ENCODE measurements around the gene FOXN3. TPM values are rescaled to one million over a fixed set of nuclear protein-coding genes. Genes with fewer than 3 reads are reported as not detected.

Gene FOXN3
- total RNA-seq, 2 donors from 2014 or later = 61.2 to 84.1 TPM

DNA sequence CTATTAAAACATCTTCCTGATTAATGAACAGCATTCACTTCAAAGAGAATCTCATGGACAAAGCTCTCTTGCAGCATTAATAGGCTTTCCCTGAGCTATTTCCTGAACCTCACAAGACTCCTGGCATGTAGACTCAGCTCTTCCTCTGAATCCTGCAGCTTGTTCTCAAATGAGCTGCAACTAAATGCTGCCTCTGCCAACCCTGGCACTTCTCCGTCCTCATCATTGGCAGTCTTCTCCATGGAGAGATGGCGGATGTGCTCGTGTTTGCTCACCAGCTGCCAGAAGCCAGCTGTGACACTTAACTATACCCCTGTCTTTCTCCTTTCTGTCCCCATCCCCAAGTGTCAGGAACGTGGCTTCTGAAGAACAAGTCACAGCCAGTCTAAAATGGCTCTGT is 232.1 kb downstream of the FOXN3 start:
- Histone ChIP-seq H3K4me3 (ENCODE audit: low read length) (no peak overlapping the region), H3K9ac (ENCODE audit: extremely low read depth, low read length, poor library complexity, severe bottlenecking) (no peak overlapping the region), H3K9me3 (ENCODE audit: control insufficient read depth, low read length) (no peaks in the 10 kb centered on the region), H3K27ac (ENCODE audit: low read depth, low read length) (no peak overlapping the region), H3K36me3 (ENCODE audit: control insufficient read depth, insufficient read depth, low read length) (no peaks in the 10 kb centered on the region), H3K27me3 (ENCODE audit: control insufficient read depth, insufficient read depth, low read length, poor library complexity, severe bottlenecking) (no peaks in the 10 kb centered on the region), H3K4me1 (ENCODE audit: control insufficient read depth, insufficient read depth, low read length) (peaks cover 23% of the 10 kb centered on the region)
- H3K4me1 Mint-ChIP-seq = peaks cover 24% of the 10 kb centered on the region
- H3K9me3 Mint-ChIP-seq = no peaks in the 10 kb centered on the region
- peak; percentile 28 for DNase-seq
- no peak overlapping the region for H3K4me3 Mint-ChIP-seq
- TF ChIP-seq, protein P1, sequence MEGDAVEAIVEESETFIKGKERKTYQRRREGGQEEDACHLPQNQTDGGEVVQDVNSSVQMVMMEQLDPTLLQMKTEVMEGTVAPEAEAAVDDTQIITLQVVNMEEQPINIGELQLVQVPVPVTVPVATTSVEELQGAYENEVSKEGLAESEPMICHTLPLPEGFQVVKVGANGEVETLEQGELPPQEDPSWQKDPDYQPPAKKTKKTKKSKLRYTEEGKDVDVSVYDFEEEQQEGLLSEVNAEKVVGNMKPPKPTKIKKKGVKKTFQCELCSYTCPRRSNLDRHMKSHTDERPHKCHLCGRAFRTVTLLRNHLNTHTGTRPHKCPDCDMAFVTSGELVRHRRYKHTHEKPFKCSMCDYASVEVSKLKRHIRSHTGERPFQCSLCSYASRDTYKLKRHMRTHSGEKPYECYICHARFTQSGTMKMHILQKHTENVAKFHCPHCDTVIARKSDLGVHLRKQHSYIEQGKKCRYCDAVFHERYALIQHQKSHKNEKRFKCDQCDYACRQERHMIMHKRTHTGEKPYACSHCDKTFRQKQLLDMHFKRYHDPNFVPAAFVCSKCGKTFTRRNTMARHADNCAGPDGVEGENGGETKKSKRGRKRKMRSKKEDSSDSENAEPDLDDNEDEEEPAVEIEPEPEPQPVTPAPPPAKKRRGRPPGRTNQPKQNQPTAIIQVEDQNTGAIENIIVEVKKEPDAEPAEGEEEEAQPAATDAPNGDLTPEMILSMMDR (conservative IDR thresholded peaks at IDR 0.05) = no peak
- H3K27ac Mint-ChIP-seq = no peak overlapping the region
- H3K36me3 Mint-ChIP-seq (ENCODE audit: low read depth) = peaks cover 7% of the 10 kb centered on the region
- WGBS, 2 experiments (ENCODE audit: insufficient coverage in 1 of 2, insufficient read length in 1 of 2) = 91 to 93% methylated on average over 4 of the region's 4 CpGs
- no peaks in the 10 kb centered on the region for H3K27me3 Mint-ChIP-seq (ENCODE audit: insufficient read depth)

DNA sequence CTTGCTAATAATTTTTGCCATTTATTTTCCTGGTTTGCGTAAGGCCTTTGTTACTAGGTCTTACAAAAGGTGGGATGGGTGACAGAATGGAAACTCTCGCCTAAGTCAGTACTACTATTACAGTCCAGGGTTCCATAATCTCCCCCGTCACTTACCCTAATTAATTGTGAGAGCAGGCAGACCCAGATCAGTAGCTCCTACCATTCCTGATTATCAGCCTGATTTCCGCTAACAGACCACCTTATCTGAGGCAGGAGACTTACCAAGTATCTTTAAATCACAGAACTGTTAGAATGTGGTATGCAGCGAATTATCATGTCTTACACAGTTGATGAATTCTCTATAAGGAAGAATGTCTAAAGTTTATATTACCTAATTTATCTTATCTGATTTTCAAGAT is 234.7 kb downstream of the FOXN3 start:
- no peak overlapping the region for H3K27ac Mint-ChIP-seq
- no peak for DNase-seq
- peaks cover 36% of the 10 kb centered on the region for H3K4me1 Mint-ChIP-seq
- WGBS, 2 experiments (ENCODE audit: insufficient coverage in 1 of 2, insufficient read length in 1 of 2) = 91 to 100% methylated on average over 3 to 5 of the region's 5 CpGs
- Histone ChIP-seq H3K4me3 (ENCODE audit: low read length) (no peak overlapping the region), H3K4me1 (ENCODE audit: control insufficient read depth, insufficient read depth, low read length) (peaks cover 28% of the 10 kb centered on the region), H3K9ac (ENCODE audit: extremely low read depth, low read length, poor library complexity, severe bottlenecking) (no peak overlapping the region), H3K27ac (ENCODE audit: low read depth, low read length) (no peak overlapping the region), H3K36me3 (ENCODE audit: control insufficient read depth, insufficient read depth, low read length) (no peaks in the 10 kb centered on the region), H3K9me3 (ENCODE audit: control insufficient read depth, low read length) (no peaks in the 10 kb centered on the region), H3K27me3 (ENCODE audit: control insufficient read depth, insufficient read depth, low read length, poor library complexity, severe bottlenecking) (no peaks in the 10 kb centered on the region)
- H3K9me3 Mint-ChIP-seq = no peaks in the 10 kb centered on the region
- H3K36me3 Mint-ChIP-seq (ENCODE audit: low read depth) = peaks cover 4% of the 10 kb centered on the region
- TF ChIP-seq, protein P1 (conservative IDR thresholded peaks at IDR 0.05) = no peak
- H3K27me3 Mint-ChIP-seq (ENCODE audit: insufficient read depth) = no peaks in the 10 kb centered on the region
- no peak overlapping the region for H3K4me3 Mint-ChIP-seq

DNA sequence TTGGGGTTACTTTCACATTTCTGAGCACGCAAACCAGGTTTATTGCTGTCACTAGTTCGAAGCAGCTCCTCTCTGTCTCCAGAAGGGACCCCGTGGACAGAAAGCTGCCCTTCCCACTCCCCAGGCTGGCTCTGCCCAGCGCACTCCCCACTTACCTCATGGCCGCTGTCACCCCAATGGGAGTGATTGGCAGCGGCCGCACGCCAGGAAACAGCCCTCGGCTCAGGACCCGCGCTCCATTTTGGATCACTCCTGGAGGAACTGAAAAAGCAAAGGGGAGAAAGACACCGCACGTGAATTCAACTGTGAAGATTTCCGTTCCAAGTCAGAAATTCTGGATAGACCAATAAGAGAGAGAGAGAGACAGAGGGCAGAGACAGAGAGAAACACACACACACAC is 236.5 kb downstream of the FOXN3 start:
- Mint-ChIP-seq H3K36me3 (ENCODE audit: low read depth) (peaks cover 4% of the 10 kb centered on the region), H3K27ac (no peak overlapping the region), H3K4me1 (peaks cover 30% of the 10 kb centered on the region), H3K4me3 (no peak overlapping the region), H3K27me3 (ENCODE audit: insufficient read depth) (no peaks in the 10 kb centered on the region), H3K9me3 (no peaks in the 10 kb centered on the region)
- TF ChIP-seq, protein P1 (conservative IDR thresholded peaks at IDR 0.05) = no peak
- no peak for DNase-seq
- Histone ChIP-seq H3K9me3 (ENCODE audit: control insufficient read depth, low read length) (no peaks in the 10 kb centered on the region), H3K4me1 (ENCODE audit: control insufficient read depth, insufficient read depth, low read length) (peaks cover 23% of the 10 kb centered on the region), H3K27ac (ENCODE audit: low read depth, low read length) (no peak overlapping the region), H3K9ac (ENCODE audit: extremely low read depth, low read length, poor library complexity, severe bottlenecking) (no peak overlapping the region), H3K36me3 (ENCODE audit: control insufficient read depth, insufficient read depth, low read length) (no peaks in the 10 kb centered on the region), H3K27me3 (ENCODE audit: control insufficient read depth, insufficient read depth, low read length, poor library complexity, severe bottlenecking) (no peaks in the 10 kb centered on the region), H3K4me3 (ENCODE audit: low read length) (no peak overlapping the region)
- 91 to 94% methylated on average over 10 to 14 of the region's 14 CpGs for WGBS, 2 experiments (ENCODE audit: insufficient coverage in 1 of 2, insufficient read length in 1 of 2)
